HG03103 (cell line): ENCODE data around the gene ITPA.

ENCODE experiments used
- ATAC-seq: cut with Tn5 transposase; IDR thresholded peaks from one replicate; pipeline ENCODE4 v1.9.1; 2021; ENCODE audit warnings: low read depth; ENCODE audit not compliant: unreplicated experiment

ITPA gene

GRCh38 chr20:3226093-3226492, 16.8 kb downstream of the ITPA start:
- ATAC-seq: no peak

- ATAC-seq: no peak
Observed at GRCh38 chr20:3226864-3227263, 17.6 kb downstream of the ITPA start.

DNA sequence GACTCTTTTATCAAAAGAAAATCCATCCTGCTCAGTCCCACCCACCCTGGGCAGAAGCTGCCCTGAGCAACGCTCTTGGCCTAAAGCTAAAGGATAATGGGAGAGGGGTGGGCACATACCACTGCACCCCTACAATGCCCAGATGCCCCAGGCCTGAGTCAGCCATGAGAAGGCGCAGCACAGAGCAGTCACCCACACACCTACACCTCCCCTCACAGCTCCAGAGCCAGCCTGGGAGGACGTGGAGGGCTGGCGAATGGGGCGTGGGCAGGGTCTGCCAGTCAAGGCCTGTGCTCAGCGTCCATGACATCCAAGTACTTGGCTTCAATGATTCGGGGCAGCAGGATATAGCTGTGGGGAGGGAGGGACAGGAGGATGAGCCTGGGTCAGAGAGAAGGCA, 18.2 kb downstream of the ITPA start:
- ATAC-seq: no peak

GRCh38 chr20:3227936-3228749, 18.8 kb downstream of the ITPA start:
- no peak for ATAC-seq

DNA sequence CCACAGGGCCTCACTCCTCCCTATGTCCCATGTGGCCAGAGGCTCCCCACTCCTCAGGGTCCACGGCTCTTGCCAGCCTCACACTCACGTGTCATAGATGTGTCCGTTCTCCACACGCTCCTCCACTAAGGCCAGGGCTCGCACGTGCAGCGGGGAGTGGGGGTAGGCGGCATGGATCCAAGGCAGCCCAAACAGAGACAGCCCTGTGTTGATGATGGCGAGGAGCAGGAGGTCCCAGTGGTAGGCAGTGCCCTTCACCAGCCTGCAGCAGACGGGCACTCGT, 19.4 kb downstream of the ITPA start:
- ATAC-seq: no peak

DNA sequence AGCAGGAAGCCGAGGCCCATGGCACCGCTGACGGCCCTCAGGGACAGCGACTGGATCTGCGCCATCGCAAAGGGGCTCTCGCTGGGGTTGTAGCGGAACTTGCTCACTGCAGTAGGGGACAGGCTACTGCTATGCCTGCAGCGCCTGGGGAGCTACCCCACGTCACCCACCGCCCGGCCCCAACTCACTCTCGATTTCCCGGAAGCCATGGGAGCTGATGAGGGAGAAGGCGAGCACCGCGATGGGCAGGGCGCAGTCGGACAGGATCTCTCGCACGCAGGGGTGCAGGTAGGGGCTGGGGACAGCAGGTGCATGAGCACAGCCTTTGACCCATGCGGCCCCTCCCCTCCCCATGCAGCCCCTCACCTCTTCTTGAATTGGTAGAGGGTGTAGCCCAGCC, 19.9 kb downstream of the ITPA start:
- ATAC-seq: no peak

DNA sequence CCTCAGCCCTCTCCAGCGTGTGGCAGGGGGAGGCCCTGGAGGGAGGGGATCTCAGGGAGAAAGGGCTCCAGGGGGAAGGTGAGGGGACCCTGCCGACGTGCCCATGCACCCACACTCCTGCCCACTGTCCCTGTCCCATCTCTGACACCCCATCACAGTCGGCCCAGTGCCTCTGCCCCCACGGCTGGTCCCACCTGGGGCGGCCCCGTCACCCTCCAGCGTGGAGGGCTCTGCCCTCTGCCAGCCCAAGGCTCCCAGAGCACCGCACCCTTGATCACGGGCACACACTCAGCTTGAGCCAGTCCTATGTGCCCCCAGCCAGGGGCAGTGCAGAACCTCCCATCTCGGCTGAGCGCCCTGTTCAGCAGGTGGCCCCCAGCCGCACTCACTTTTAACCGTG, 20.5 kb downstream of the ITPA start:
- no peak for ATAC-seq

- no peak for ATAC-seq
Observed at GRCh38 chr20:3231116-3231515, 21.8 kb downstream of the ITPA start.

- no peak for ATAC-seq
Observed at GRCh38 chr20:3231889-3232588, 22.7 kb downstream of the ITPA start.

GRCh38 chr20:3233131-3233990, 24.1 kb downstream of the ITPA start:
- ATAC-seq: no peak

GRCh38 chr20:3233991-3234498, 24.7 kb downstream of the ITPA start:
- ATAC-seq: no peak

- no peak for ATAC-seq
Observed at GRCh38 chr20:3235666-3236324, 26.5 kb downstream of the ITPA start.

DNA sequence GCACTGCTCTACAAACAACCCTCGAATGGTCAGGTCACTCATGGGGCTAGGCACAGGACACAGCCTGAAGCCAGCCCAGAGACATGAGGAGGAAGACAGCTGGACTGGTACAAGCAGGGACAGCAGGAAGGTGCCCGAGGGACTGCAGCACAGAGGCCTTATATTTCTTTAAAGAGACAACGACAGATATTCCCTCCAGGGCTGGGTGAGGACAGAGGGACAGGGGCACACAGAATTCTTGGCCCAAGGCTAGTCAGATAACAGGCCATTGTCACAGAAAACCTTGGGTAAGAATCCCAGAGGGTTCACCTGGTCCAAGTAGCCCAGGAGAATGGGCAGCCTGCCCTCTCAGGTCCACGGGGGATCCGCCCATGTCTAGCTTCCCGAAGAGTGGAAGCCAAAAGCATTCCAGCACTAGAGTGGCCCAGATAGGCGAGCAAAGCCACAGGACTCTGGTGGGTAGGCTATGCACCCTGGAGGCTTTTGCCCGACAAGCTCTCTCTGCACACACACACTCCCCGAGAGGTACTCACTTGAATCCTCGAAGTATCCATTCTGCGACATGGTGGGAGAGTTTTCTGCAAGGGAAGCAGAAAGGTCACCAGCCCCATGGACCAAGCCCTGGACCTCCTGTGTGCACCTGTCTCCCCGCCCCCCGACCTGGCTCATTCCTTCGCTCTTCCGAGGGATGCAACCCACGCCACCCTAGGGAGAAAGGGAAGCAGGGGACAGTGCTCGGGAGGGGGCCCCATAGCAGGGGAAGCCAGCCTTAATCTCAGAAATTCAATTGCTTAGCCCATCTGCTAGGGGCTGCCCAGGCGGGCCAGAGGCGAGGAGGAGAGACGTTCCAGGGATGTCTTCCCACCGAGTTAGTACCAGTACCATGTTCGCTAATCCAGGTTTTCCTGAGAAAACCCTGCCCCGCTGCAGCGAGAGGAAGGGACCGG, 28.0 kb downstream of the ITPA start:
- no peak for ATAC-seq

- no peak for ATAC-seq
Observed at GRCh38 chr20:3237958-3238615, 28.8 kb downstream of the ITPA start.

DNA sequence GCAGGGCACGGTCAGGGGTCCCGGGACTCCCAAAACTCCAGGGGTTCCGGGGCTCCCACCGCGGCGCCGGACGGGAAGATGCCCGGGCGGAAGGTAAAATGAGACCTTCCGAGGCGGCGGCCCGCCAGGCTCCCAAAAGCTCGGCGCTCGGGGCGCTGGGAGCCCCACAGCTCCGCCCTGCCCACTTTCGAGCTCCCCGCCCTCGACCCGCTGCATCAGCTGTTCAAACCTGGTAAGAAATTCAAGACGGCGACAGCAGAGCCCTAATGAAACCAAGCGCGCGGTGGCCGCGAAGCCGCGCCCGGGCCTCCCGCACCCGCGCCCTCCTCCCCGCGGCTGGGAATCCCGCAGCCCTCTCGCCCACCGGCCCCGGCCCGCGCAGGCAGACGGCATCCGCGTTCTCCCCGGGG, 29.3 kb downstream of the ITPA start:
- peak; percentile 33 for ATAC-seq

DNA sequence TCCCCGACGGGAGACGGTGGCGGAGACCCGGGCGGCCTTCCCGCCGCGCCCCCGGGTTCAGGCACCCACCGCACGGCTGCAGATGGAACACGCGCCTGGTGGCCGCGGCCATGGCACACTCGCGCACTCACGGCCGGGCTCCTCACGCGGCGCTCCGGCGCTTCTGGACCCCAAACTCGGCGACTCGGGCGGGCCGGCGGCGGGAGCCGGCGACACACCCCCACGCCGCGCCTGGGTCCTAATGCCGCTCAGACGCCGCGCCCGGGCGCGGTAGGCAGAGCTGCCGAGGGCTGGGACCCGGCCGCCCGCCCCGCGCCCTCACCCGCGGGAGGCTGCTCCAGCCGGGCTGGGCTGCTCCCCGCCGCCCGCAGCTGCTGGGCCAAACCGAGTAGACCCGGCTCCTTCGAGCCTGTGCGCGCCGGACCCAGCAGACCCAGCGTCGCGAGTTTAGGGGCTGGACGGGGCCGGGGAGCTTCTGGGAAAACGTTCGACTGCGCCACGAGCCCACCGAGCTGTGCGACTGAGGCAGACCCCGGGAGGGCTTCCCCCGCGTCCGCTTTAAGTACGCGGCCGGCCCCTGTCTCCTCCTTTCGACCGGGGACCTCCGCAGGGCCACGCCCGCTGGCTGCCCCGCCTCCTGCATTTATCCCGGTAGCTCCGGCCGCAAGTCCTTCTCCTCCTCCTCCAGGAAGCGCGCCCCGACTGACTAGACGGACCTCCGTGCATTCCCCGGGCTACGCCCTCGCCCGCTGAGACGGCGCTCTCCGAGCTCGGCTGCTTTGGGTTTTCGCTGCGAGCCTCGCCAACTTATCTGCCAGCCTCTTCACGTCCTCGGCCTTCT, 29.9 kb downstream of the ITPA start, which contains the start of gene SLC4A11:
TSS of gene SLC4A11 (minus strand) at position 165 of the 841 bp plus-strand sequence. CDS start at position 112, 53 bp downstream.
- peak; percentile 64 for ATAC-seq

DNA sequence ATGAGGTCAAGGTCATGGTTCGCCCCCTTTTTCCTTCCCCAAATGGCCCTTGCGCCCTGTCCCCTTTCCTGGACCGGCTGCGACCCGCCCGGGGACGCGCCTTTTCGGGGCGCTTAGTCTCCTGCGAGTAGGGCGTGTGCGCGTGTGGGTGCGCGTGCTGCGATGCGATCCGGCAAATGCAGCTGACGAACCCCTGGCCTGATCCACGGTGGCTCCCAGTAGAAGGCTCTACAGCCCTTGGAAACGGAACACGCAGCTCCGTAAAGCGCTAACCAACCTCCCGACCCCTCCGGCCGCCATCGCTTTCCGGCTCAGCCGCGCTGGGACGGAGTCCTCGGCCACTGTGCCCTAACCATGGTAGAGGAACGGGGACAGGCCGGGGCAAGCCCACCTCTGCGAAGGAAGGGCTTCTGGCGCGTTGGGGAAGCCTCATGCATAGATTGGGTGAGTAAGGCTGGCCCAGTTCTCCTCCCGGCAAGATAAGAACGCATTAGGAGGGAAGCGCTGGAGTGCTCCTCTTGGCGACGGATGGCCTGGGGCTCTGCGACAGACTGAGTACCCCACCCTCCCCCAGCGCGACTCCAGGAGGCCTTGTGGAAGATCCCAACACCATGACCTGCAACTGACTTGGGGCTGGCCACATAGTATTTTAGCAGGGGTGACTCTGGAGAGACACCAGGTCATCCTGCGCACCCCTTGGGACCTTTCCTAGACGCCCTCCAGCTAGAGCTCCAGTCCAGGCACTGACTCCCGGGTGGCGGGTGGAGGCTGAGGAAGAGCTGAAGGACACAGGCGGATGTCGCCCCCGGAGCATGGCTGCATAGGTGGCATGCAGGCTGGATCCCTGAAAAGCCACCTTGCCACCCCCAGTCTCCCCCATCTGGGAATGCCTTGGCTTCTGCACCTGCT, 30.8 kb downstream of the ITPA start:
- ATAC-seq: no peak
